COLO829 (cell line): ENCODE results near the gene MGMT.
A peak's percentile ranks its signal among the peaks of the same experiment; 100 is the strongest.

Experiments used
- DNase-seq: peaks from one replicate; pipeline ENCODE4 v3.0.0; 2012; ENCODE audit warnings: low spot score

MGMT gene

DNA sequence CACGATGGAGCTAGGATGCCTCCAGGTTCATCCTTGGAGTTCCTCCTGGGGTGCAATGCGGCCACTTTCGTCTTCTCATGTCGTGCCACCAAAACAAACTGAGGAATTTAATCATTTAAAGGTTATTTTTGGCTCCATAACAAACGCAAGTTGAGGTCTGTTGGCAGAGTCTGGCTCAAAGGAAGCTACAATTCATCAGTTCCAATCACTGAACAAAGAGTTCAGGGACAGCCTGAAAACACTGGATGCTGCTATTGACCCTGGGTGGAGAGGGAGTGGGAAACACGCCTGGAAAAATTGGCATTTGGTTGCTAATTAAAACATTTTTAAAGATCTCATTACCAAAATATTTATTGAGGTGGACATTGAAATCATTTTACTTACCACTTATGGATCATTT lies 11.4 kb upstream of the MGMT start:
- DNase-seq = no peak

DNA sequence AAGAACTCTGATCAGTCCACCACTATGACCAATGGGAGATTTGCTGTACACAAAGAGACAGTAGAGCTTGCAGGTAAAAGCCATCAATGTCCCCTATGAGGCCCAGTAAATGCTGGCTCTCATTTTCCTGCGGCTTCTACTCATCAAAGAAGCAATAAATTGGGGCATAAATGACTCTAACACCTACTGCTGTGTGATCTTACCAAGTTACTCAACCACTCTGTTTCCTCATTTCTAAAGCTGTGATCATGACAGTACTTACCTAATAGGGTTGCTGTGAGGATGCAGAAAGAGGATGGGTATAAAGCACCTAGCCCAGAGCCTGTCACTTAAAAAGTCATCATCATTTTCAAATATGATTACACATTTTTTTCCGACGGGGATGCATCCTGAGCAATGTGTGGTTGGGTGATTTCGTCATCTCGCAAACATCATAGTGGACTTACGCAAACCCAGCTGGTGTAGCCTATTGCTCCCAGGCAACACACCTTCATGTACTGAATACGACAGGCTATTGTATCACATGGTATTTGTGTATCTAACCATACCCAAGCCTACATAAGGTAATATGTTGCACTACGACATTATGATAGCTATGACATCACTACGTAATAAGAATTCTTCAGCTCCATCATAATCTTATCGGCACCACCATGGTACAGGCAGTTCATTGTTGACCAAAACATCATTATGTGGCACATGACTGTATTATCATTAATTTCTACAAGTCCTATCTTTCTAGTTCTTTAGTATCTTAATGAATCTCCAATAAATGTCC lies 7.1 kb upstream of the MGMT start:
- no peak for DNase-seq

DNA sequence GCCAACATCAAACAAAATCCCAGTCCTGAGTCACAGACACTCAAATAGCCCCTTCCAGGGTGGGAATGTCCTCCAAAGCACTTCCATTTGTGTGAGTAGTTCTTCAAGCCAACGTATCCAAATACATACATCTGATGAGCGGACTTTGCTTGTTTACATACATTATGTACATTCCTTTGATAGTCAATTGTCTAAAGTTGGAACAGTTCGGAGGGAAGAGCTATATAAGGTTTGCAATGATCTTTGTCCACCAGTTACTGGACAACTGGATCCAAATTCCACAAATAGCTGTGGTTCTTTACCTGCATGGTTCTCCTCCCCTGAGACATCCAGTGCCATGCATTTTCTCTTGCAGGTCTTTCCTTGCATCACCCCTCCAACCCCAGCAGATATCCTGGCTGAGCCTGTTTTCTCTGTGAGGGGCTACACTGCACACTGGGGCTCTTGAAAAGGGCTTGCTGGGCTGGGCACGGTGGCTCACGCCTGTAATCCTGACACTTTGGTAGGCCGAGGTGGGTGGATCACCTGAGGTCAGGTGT lies 4.7 kb upstream of the MGMT start:
- DNase-seq = no peak

DNA sequence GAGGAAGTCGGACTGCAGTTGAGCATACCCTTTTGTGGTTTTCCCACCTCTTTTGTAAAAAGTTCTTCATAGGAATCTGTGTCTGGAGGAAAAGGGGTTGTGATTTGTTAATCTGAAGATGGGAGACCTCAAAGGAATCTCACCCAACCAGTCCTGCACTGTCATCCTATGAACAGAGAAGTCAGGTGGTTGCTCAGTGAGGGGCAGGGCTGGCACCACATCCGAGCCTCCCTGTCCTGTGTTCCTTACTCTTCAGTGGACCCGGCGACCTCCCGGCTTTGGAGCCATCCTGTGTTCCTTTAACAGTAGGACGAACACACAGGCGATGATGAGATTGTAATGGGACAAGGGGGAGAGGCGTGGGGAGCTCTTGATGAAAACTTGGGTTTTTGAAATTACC lies 2.8 kb upstream of the MGMT start:
- no peak for DNase-seq

DNA sequence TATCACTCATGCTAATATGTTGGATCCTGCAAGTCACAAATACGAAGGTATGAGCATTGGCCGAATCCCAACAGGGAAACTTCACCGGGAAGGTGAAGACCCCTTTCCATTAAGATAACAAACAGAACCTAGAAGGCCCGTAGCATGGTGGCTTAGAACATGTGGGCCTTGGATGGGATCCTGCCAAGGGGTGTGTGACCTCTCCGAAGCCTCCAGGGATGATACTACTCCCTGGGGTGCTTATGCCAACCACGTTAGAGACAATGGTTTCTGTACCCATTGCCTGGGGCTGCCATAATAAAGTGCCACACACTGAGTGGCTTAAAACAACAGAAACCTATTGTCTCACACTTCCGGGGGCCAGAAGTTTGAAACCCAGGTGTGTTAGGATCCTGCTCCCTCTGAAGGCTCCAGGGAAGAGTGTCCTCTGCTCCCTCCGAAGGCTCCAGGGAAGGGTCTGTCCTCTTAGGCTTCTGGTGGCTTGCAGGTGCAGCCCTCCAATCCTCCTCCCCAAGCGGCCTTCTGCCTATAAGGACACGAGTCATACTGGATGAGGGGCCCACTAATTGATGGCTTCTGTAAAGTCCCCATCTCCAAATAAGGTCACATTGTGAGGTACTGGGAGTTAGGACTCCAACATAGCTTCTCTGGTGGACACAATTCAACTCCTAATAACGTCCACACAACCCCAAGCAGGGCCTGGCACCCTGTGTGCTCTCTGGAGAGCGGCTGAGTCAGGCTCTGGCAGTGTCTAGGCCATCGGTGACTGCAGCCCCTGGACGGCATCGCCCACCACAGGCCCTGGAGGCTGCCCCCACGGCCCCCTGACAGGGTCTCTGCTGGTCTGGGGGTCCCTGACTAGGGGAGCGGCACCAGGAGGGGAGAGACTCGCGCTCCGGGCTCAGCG lies 992 bp upstream of the MGMT start:
- DNase-seq = no peak

DNA sequence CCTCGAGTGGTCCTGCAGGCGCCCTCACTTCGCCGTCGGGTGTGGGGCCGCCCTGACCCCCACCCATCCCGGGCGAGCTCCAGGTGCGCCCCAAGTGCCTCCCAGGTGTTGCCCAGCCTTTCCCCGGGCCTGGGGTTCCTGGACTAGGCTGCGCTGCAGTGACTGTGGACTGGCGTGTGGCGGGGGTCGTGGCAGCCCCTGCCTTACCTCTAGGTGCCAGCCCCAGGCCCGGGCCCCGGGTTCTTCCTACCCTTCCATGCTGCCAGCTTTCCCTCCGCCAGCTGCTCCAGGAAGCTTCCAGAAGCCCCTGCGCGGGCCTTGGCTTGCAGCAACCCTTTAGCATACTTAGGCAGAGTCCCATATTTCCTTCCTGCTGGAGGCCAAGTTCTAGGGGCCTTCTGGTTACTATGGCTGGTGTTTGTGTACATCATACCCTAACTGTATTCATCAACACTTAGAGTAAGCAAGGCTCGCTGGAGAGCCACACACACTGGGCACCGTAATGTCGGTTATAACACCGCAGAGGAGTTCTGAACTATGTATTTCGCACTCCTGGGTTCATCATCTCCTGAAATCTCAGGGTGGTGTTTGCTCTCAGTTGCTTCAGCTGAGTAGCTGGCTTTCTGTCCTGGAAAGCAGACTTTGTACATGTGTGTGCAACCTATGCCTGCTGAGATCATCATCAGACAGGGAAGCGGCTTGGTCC lies 471 bp downstream of the MGMT start:
- DNase-seq = peak; percentile 3

DNA sequence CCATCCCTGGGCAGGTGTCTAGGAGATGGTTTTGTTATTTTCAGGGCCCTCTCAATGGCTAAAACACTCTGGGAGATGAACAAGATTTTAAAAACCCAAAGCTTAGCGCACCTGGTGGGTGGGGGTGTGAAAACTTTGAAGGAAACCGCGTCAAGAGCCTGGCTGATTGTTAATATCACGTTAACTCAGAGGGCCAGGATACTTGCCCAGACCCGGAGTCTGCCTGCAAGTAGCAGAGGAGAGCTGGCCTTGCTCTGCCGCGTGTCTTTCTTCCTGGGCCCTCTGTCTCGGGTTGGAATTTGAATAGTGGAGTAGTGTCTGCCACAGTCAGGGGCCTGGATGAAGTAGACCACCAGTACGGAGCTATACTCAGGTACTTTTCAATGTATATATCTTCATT lies 1.1 kb downstream of the MGMT start:
- DNase-seq = no peak

DNA sequence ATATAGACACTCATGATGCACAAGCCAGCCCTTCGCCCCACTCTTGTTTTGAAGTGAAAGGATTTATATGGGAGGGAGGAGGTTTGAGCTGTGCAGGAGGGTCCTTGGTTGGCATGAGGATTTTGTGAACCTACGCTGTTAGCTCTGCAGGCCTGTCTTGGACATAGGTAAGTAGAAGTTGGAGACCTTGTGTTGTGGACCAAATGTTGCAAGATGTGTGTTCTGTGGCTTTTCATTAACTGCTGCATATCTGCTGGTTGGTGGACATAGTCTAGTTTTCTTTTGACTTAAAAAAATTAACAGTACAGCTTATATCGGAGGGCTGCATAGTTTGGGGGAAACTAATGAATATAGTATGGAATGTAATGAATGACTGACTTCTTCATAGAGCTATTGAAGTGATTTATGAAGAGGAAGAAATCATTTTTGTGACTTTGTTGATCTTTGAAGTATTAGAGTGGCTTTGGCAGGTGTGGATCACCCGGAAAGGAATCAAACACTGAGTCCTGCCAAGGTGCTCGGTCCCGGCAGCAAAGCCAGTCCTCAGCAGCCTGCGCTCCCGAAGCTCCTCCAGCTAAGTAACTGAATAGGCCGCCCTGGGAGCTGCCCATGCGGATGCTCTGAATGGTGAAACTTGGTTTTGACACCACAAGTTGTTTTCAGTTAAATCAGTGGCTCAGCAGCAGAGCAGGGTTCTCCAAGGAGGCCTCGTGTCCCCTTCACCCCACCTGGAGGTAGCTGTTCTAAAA lies 3.2 kb downstream of the MGMT start:
- DNase-seq = no peak

DNA sequence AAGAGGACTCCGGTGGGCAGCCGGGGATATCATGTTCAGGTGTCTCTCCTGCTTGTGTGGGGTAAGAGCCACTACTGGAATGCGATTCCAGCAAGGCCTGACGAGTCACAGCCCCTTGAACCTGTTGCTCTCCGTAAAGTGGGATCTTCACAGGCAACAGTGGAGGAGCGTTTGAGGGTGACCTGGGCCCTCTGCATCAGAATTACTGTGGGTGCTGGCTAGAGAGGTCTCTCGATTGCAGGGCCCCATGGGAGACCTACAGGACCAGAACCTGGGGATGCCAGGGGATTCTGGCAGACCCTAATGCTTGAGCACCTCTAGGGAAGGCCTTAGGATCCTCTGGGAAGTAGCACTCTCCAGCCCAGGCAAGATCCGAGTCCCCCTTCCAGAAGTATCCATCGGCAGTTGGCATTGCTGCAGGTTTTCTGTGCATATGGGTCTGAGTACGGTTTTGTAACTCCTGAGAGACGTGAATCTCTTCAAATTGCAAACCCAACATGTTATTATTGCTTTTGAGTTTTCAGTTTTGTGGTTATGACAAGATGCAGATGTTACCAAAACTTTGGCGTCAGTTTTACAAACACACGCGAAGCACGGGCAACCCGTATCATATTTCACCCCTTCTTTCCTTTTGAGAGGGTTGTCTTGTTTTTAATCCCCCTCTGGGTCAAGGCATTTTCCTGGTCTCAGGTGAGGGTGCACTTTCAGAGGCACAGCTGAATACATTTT lies 4.6 kb downstream of the MGMT start:
- DNase-seq = no peak

DNA sequence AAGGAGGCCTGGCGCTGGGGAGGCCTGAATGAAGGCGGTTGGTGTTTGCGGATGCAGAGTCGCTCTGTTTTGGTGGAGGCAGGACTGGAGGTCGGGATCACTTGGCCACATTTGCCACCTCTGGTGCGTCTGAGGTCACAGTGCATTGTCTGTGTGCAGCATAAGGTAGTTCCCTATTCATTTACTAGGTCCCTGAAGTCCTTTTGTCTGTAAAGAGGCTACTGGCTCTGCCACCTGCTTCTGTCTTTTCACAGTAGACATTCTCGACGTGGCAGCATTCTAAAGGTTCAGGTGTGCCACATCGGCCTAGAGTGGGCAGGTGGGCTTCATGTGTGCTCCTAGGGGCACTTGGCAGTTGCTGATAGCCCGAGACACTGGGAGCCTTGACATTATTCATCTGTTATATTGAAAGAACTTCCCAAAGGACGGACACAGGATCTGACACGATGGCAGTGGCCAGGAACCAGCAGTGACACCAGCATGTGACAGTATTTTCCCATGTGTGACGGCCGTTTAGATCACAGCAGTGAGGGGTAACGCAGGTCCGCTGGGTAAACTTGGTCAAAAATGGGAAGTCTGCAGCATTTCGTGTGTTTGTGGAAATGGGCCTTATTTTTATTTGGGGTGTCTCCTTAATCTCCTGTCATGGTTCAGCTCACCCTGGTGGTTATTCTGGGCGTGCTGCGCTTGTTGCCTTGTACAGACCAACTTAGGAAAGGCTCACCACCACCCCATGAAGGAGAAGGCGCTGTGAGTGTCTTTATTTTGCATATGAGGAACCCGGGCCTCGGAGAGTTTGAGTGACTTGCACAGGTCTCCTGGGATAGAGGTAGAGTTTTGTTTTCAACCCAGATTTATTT lies 5.9 kb downstream of the MGMT start:
- no peak for DNase-seq

DNA sequence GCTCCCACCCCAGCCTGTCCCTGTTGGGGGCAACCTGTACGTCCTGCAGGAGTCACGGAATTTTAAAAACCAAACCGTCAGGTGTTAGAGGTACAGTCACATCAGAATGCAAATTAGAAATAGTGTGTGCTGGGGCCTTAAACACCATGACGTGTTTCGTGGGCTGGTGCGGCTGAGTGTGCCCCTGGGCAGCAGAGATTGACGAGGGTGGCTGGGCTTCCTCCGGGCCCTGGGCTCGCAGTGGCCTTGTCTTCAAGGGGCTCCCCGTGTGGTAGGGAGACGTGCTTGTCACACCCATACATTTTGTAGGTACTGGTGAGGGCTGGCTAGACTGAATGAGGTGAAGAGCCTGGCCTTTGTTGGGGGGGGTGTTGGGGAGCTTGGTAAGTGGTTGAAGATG lies 7.6 kb downstream of the MGMT start:
- no peak for DNase-seq

DNA sequence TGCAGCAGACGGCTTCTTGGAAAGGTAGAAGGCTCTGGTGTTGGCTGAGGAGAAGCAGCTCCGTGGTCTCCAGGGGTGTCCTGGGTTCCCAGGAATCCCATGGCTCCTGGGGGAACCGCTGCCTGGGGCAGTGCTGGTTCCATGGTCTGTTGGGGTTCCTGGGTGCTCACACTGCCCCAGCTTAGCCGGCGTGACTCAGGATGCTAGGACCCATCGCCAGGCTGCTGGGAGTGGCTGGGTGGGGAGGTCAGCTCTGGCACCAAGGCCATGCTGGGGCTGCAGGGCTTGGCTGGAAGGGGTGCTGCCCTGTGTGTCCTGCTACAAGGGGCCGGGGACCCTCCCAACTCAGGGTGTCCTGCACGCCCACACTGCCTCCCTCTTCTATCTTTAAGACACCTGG lies 9.4 kb downstream of the MGMT start:
- no peak for DNase-seq

DNA sequence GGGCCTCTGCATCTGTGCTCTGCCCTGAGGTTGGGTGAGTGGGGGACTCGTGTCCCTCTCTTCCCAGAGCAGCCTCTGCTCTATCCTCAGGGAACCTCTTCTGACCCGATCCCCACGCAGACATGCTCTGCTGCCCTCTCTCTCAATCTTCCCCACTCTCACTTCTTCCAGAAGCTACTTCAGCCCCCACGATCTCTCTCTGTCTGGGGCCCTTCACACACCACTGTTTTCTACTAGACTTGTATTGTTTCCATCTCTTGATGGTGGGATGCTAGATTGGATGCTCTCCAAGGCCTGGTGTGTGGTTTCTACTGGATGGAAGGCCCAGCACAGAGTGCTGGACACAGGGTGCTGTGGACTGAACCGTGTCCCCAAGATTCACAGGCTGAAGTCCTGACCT lies 10.0 kb downstream of the MGMT start:
- no peak for DNase-seq

DNA sequence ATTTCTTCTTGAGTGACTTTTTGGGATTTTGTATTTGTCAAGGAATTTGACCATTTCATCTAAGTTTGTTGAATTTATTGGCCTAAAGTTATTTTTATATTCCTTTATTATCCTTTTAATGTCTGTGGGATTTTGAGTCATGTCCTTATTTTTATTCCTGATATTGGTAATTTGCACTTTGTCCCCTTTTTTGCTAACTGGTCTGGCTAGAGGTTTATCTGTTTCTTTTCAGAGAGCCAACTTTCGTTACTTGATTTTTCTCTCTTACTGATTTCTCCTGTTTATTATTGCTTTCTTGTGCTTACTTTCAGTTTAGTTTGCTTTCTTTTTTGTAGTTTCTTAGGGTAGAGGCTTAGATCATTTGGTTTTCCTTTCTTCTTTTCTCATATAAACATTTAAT lies 14.6 kb downstream of the MGMT start:
- DNase-seq = no peak

DNA sequence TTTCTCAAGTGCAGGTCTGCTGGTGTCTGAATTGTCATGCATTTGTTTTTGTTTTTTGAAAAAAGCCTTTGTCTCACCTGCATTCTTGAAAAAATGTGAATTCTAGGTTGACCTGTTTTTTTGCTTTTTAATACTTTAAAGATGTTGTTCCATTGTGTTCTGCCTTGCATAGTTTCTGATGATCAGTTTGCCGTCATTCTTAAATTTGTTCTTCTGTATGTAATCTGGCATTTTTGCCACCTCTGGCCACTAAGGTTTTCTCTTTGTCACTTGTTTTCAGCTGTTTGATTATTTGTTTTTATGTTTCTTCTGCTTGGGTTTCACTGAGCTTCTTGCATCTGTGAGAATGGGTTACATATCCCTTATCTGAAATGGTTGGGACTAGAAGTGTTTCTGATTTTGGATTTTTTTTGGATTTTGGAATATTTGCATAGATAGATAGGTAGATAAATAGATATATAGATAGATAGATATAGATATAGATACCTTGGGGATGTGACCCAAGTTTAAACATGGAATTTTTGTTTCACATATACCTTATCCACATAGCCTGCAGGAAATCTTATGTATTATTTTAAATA lies 16.5 kb downstream of the MGMT start:
- DNase-seq = no peak

DNA sequence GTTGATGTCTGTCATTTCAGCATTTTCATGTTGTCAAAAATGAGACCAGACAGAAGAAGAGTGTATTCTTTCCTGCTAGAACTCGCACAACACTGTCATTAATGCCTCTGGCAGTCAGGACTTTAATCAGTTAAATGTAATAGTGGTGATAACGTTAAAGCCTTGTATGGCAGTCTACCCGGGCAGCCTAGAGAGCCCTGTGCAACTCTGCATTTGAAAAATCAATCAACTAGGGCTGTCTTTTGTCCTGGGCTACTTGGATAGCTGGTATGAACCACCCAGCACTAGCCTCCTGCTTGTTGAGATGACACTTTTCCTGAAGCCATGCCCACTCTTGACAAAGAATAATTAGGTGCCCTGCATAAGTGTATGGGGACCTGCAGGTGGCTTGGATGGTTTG lies 19.8 kb downstream of the MGMT start:
- no peak for DNase-seq

DNA sequence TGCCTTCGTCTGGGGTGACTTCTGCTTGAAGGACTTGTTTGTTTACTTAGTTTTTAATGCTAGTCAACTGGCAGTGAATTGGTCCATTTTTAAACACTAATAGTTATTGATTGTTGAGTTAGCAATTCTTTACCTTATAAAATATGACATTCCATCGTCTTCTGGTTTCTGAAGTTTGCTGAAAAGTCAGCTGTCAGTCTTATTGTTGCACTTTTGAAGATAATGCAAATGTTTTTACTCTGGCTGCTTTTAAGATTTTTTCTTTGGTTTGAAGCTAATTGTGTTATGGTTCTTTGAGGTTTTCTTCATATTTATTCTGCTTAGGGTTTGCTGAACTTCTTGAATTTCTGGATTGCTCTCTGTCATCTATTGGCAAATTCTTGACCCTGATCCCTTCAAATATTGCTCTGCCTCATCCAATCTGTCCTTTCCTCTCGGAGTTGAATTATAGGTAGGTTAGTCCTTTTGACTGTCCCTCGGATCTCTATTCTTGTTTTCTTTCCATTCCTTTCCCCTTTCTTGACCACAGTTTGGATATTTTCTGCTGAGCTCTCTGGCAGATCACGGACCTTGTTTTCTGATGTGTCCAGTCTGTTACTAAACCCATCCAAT lies 24.2 kb downstream of the MGMT start:
- no peak for DNase-seq

DNA sequence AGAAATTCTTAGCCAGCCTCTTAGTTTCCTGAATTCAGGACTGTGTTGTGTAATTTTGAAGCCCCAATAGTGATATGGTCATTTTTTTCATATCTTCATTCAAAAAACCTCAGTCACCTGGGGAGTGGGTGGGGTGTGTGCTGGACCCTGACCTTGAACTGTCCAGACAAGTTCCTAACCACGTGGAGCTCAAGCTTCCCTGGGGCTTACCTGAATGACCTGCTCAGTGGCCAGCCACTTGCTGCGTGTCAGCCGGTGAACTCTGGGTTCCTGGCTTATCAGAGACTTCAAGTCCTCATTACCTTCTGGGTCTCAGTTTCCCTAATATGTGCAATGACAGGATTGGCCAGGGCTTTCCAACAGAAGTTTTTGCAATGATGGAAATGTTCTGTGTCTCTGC lies 27.1 kb downstream of the MGMT start:
- DNase-seq = no peak

DNA sequence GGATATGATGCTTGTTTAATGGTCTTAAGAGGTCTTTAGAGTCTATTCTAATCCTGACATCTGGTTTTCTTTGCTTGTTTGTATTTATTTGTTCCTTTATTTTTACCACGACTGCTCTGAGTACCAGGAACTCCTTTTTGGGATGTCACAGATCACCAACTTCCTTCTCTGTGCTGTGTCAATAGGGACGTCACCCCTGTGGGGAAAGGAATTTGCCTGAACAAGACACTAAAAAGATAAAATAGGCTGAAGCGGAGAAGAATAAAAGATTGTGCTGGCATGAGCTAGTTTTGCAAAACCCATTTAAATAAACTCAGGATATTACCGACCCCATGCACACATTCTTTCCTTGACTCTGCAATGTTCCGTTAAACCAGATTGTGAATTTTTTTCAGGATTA lies 27.7 kb downstream of the MGMT start:
- DNase-seq = no peak
